ENCODE measurements around the gene TMEM38B. TPM values are rescaled to one million over a fixed set of nuclear protein-coding genes. Genes with fewer than 3 reads are reported as not detected.

TMEM38B gene
- total RNA-seq, 6 experiments from 2014 or later: 10.0 to 13.2 (median 11.5) TPM

DNA sequence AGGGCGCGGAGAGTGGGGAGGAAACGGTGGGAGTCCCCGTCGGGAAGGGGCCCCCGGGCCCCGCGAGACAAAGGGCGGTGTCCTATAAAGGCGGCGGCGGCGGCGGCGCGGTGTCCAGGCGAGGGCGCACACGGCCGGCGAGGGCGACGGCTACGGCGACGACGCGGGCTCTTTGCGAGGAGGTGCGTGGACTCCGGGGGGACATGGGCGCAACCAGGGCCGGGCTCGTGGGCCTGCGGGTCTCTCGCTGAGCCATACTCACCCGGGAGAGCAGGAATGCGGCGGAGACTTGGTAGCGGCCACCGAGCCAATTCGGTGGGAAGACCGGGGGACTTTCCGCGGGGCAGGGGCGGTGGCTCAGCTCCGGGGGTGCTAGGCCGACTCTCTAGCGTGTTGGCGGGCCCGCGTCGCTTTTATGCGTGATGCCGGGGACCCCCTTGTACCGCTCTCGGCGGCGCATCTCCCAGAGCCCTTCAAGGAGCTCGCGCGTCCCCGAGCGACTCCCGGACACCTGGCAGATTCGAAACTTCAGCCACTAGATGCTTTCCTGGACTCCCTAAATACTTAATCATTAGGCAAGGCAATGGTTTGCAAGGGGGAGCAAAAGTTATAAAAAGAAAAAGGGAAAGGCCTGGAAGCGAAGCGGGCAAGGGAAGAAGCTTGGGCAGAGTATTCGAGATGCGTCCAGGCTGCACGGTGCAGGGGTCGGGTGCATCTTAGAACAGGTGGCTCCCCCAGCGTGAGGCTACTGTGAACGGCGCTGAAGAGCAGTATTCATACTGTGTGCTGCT lies 38.0 kb upstream of the TMEM38B start:
- DNase-seq: no peak
- H3K27ac Mint-ChIP-seq: no peak overlapping the region
- peaks cover 19% of the 10 kb centered on the region for H3K27me3 Mint-ChIP-seq (ENCODE audit: insufficient read depth)
- no peaks in the 10 kb centered on the region for H3K36me3 Mint-ChIP-seq (ENCODE audit: low read depth)
- H3K4me3 Mint-ChIP-seq: peak overlapping the region; percentile 79
- TF ChIP-seq, protein P1, sequence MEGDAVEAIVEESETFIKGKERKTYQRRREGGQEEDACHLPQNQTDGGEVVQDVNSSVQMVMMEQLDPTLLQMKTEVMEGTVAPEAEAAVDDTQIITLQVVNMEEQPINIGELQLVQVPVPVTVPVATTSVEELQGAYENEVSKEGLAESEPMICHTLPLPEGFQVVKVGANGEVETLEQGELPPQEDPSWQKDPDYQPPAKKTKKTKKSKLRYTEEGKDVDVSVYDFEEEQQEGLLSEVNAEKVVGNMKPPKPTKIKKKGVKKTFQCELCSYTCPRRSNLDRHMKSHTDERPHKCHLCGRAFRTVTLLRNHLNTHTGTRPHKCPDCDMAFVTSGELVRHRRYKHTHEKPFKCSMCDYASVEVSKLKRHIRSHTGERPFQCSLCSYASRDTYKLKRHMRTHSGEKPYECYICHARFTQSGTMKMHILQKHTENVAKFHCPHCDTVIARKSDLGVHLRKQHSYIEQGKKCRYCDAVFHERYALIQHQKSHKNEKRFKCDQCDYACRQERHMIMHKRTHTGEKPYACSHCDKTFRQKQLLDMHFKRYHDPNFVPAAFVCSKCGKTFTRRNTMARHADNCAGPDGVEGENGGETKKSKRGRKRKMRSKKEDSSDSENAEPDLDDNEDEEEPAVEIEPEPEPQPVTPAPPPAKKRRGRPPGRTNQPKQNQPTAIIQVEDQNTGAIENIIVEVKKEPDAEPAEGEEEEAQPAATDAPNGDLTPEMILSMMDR (IDR thresholded peaks at IDR 0.05): peak; percentile 26; the same call in 1 of the 2 replicates
- 0 out of 2 replicates have a peak, but pooled peaks cover 5% of the 10 kb centered on the region for H3K4me1 Mint-ChIP-seq (ENCODE audit: low read depth)
- H3K9me3 Mint-ChIP-seq: no peaks in the 10 kb centered on the region

DNA sequence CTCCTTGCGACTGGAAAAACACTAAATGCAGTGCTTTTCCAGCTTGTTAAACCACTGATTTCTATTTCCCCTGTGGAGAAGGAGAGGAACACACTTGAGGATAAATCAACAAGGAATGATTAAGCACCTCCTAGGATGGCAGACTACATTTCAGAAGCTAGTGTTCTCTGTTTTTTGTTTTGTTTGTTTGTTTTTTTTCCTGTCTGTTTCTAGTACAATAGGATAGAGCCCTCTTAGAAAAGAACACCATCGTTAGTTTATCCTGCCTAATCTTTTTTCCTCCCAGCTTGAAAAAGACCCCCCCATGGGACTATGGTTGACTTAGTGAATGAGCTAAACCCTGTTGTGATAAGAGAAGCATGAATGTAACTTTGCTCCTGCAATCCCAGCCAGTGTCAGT lies 36.0 kb upstream of the TMEM38B start:
- DNase-seq: no peak
- TF ChIP-seq, protein P1 (IDR thresholded peaks at IDR 0.05): no peak
- H3K27ac Mint-ChIP-seq: no peak overlapping the region
- H3K9me3 Mint-ChIP-seq: no peaks in the 10 kb centered on the region
- no peak overlapping the region for H3K4me3 Mint-ChIP-seq
- H3K4me1 Mint-ChIP-seq (ENCODE audit: low read depth): 0 out of 2 replicates have a peak, but pooled peaks cover 5% of the 10 kb centered on the region
- H3K36me3 Mint-ChIP-seq (ENCODE audit: low read depth): no peaks in the 10 kb centered on the region
- H3K27me3 Mint-ChIP-seq (ENCODE audit: insufficient read depth): peaks cover 19% of the 10 kb centered on the region

DNA sequence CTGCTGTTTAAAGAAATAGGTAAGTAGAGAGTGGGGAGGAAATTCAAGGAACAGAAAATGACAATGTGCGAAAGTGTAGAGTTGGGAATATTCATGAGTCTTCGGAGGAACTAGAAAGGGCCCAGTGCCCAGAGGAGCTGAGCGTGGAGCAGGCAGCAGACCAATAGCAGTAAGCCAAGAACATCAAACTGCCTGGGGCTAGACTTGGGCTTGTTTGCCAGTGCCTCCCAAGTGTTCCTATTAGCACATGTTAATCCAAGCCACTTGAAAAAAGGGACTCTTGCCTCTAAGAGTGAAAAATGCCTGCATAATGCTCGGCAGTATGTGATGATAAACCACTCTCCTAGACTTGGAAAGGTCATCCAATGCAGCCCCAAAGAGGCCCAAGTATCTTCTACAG lies 33.3 kb upstream of the TMEM38B start:
- Mint-ChIP-seq H3K4me1 (ENCODE audit: low read depth) (peaks cover 5% of the 10 kb centered on the region; the same call in 1 of the 2 replicates), H3K9me3 (no peaks in the 10 kb centered on the region)
- DNase-seq: no peak

DNA sequence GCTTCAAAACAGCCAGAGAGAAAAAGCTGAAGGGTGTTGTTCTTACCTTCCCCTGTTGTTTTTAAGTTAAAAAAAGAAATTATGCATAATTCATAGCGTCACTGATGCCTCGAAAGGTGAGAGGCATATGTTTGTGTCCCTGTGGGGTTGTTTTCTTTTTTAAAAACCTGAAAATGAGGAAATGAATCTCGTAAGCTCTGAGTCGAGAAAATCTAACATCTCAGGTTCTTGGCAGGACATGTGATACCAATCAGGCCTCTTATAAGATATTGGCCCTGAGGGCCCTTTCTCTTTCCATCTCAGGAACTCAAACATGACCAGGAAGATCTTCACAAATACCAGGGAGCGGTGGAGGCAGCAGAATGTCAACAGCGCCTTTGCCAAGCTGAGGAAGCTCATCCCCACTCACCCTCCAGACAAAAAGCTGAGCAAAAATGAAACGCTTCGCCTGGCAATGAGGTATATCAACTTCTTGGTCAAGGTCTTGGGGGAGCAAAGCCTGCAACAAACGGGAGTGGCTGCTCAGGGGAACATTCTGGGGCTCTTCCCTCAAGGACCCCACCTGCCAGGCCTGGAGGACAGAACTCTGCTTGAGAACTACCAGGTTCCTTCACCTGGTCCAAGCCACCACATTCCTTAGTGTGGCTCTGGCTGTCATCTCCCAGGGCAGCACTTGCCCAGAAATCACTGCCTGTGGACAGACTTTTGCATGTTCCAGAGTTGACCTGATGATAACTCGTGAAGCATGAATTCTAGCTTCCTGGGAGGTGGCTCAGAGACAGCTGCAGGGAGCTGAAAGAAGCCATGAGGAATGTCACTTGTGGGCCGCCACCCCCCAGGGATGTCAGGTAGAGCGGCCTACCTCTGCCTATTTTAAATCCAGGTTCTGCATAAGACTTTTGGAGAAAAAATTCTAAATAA lies 31.9 kb upstream of the TMEM38B start, which contains the start of gene TAL2:
Gene TAL2, plus strand, starts transcription at position 274 of the 921 bp plus-strand sequence. Its CDS starts 40 bp downstream, at position 314.
- no peak for DNase-seq
- Mint-ChIP-seq H3K27ac (no peak within 1 kb of the TSS), H3K36me3 (ENCODE audit: low read depth) (no peaks in the 10 kb centered on the region), H3K9me3 (no peaks in the 10 kb centered on the region), H3K4me1 (ENCODE audit: low read depth) (no peaks in the 10 kb centered on the region; the same call in 1 of the 2 replicates), H3K4me3 (no peak within 1 kb of the TSS), H3K27me3 (ENCODE audit: insufficient read depth) (peaks cover 5% of the 10 kb centered on the region)
- TF ChIP-seq, protein P1 (IDR thresholded peaks at IDR 0.05): no peak

More for the DNA sequence above, 33.3 kb upstream of the TMEM38B start:
- TF ChIP-seq, protein P1 (IDR thresholded peaks at IDR 0.05): no peak
- Mint-ChIP-seq H3K4me3 (no peak overlapping the region), H3K36me3 (ENCODE audit: low read depth) (no peaks in the 10 kb centered on the region), H3K27ac (no peak overlapping the region), H3K27me3 (ENCODE audit: insufficient read depth) (peaks cover 12% of the 10 kb centered on the region)

DNA sequence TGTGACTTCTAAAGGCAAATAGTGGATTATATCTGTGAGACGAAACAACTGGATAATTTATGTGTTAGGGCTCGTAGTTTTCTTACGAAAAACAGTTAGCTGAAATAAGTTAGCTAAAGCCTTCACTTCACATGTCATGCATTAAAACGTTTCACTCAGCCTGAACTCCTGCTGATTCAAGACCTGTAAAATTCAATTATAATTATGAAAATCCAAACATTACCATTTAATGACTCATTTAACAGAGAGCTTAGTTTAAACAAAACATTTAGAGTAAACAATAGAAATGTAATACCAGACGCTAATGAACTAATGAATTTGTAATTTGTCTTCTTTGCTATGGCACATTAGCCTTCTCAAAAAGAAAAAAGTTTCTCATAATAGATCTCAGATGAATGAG lies 30.4 kb upstream of the TMEM38B start:
- Mint-ChIP-seq H3K27me3 (ENCODE audit: insufficient read depth) (peaks cover 8% of the 10 kb centered on the region), H3K27ac (no peak overlapping the region), H3K4me3 (no peak overlapping the region), H3K4me1 (ENCODE audit: low read depth) (no peaks in the 10 kb centered on the region; the same call in 1 of the 2 replicates), H3K9me3 (no peaks in the 10 kb centered on the region), H3K36me3 (ENCODE audit: low read depth) (no peaks in the 10 kb centered on the region)
- TF ChIP-seq, protein P1 (IDR thresholded peaks at IDR 0.05): no peak
- no peak for DNase-seq

Measured in HFFc6 (cell line).